GM19324 (cell line): ENCODE results near the gene KEL.

Experiments used
- ATAC-seq: cut with Tn5 transposase; IDR thresholded peaks from one replicate; pipeline ENCODE4 v1.9.1; 2021; ENCODE audit warnings: mild to moderate bottlenecking, moderate library complexity; ENCODE audit not compliant: unreplicated experiment, low FRiP score

Gene KEL

DNA sequence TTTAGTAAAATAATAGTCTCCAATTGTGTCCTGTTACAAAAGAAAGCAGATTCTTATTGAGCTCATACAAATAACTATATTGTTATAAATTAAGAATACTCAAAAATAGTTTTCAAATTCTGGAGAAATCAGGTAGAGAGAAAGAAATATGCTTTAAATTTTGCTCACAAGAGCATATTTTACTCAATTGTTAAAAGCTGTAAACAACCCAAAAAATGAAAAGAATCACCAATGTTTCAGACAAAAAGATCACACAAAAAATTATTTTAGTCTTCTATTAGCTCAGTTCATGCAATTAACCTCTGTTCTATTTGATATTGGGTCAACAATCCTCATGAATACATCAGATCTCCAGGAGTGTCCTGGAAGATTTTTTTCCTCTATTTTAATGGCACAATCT, 58.0 kb downstream of the KEL start:
- no peak for ATAC-seq

DNA sequence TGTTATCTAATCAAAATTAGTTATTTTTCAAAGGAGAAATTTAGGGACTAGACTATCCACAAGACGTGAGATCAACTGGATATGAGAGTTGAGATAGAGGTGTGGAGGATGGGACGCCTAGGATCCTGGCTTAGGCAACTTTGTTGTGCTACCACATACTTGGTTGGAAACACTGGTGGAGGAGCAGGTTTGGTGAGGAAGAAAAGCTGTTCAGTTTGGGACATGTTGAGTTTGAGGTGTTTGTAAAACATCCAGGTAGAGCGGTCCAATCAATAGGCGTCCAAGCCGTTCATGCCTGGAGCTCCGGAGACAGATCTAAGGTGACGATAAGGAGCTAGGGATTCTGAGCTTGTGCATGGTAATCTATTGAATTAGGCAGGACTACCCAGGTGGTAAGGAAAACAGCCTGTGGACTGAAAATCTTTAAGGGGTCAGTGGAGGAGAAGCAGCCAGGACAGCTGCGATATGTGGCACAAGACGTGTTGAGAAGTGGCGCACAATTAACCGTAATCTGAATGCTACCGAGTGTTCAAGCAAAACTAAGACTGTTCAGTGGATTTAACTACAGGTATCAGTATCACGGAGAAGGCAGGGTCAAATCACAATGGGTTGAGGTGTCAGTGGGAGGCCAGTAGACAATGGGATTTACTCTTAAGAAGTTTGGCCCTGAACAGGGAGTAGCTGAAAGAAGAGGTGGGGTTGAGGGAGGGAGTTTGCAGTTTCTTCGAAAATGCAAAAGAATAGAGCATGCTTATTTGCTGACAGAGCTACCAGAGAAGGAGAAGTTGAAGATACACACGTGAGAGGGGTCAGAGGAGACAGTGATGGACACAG, 60.5 kb downstream of the KEL start:
- ATAC-seq = no peak

DNA sequence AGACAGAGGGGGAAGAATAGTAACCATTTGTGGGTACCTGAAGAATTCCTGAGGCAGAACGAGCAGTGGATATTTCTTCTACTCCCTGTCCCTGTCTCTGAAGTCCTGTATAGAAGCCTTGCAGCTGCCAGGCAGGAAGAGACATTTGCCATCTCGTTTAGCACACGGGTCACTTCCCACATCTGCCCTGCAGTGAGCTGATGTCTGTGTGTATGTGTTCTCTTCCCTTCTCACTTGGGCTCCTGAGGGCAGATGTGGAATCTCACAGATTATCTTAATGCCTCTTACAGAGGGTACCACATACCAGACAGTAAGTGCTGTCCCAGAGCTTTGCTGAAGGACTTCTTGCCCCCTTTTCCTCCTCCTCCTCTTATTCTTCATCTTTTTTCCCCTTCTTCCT, 62.5 kb downstream of the KEL start:
- ATAC-seq = no peak

DNA sequence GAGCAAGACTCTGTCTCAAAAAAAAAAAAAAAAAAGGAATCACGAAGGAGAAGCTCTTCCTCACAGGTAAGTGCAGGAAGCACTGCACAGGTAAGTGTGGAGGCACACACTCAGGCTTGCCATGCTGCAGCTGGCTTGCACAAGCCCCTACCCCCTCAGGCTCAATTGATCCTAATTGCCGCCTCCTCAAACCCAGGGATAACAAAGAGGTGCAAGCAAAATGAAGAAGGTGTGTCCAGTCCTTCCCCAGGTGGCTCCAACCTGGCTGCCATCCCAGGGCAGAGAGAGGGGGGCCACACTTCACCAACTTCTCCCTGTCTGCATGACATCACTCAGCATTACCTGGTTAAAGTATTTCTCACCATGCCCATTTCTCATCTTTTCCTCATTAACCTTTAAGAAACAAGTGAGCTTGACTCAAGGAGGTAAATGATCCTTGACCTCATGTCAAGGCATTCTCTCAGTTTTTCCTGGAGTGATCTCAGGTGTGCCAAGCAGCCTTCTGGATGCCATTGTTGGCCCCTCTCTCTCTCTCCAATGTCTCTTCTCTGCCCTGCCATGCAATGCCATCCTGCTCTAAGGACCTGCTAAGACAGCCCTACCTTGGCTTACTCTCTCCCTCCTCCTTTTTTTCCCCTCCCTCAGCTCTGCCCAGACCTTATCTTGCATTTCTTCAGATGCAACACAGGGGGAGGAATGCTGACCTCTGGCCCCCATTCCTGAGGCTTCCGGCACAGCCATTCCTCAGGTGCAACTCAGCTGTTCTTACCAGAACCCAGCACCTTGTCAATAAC, 63.6 kb downstream of the KEL start:
- ATAC-seq = no peak

DNA sequence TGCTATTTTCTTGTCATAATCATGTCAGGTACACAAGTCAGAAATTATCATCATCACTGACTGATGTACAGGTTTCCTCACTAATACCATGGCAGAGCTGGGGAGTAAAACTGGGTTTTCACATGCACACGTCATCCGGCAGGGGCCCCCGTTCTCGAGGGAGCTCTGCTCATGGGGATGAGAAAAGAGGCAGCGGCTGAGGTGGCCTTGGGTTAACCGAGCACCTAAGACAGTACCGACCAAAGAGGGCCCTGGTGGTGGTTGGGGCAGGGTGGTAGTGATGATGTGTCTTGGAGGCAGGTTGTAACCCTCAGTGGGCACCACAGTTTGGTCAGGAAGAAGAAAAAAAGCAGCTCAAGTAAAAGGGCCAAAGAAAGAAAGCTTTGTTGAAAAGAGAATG, 64.5 kb downstream of the KEL start:
- no peak for ATAC-seq

DNA sequence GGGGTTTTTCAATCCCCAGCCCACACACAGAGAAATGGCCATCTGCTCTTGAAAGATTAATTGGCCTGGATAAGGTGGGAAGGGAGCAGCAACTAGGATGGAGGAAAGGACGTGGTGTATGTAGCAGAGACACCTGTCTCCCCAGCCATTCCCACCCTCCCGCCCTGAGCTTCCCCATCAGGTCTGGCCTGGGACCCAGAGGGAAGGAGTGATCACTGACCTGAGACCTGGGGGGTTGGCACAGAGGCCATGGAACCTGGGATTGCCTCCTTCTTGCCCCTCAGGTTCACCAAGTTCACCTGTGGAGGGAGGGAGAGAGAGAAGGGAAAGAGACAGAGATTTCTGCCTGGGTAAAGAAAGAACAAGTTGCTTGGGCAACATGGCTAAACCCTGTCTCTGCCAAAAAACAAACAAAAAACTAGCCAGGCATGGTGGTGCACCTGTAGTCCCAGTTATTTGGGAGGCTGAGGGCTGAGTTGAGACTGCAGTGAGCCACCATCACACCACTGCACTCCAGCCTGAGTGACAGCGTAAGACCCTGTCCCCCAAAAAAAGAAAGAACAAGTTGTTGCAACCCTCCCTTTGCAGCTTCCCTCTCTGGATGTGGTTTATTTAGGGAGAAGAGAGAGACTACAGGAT, 65.3 kb downstream of the KEL start:
- ATAC-seq = no peak

DNA sequence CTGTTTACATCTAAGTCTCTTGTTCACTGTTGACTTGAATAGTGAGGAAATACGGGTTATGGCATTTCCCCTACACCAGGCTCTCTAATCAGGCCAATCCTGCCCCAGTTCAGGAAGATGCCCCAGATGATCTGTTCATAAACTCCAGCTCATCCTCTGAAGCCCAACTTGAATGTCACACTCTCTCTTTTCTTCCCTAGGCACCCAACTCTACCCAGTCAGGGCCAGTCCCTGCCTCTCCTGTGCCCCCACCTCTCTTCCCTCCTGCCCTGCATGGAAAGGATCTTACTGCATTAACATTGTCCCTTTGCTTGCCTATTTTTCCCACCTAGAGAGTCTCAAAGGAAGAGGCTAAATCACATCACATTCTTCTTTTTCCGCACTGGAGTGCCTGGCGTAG, 66.0 kb downstream of the KEL start:
- ATAC-seq = no peak

DNA sequence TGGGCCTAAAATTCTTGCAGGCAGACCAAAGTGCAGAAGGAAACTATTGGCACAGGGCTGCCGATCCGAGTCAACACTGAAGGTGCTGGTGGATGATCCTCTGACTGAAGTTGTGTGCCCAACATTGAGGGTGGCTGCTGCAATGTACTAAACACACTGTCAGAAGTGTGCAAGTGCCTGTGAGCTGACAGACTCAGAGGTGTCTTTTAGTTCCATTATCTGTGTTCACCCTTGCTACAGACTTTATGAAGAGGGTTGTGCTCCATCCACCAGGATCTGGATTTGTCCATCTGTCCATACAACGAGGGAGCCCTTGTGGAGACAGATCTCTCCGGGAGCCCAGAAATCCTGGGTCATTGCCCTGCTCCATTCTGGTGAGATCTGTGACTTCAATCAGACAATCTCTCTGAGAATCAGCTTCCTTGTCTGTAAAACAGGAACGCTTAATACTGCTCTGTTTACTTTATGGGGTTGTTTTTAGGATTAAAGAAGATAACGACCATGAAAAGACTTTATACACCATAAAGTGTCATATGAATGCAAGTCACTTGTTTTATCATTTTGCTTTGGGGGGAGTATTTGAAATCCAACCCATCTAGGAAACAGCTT, 67.1 kb downstream of the KEL start:
- ATAC-seq = no peak

DNA sequence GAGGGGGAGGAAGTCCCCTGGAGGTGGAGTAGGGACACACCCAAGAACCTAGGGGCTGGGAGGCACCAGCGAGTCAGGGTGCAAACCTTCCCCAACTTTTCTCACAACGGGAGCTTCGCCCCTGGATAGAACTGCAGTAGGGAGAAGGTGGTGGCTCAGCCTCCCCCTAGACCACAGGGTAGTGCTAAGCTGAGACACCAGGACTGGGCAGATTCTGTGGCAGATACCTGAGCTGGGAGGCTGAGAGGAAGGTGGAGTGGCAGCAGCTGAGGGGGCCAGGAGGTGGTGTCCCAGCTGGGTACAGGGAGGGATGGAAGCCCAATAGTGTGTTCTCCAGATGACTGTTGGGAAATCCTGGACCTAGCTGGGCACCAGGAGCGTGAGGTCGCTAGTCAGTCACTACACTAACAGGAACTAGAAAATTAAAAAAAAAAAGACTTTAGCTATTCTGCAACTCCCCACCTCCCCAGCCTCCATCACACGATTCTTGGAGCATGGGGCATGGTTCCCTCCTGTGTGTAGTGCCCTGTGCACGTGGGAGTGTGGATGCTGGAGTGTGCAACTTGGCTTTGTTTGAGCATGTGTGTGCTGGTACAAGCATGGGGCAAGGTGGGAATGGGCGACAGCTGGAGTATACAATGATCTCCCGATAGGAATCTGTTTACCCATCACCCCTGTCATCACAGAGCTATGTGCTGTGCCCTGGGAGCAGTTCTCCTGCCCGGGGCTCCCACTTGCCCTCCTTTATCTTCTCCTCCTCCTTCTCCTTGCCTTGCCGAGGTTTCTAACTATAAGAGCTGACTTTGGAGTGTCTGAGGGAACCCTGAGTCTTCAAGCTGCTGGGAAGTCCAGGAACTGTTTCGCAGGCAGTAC, 67.8 kb downstream of the KEL start:
- ATAC-seq = no peak

DNA sequence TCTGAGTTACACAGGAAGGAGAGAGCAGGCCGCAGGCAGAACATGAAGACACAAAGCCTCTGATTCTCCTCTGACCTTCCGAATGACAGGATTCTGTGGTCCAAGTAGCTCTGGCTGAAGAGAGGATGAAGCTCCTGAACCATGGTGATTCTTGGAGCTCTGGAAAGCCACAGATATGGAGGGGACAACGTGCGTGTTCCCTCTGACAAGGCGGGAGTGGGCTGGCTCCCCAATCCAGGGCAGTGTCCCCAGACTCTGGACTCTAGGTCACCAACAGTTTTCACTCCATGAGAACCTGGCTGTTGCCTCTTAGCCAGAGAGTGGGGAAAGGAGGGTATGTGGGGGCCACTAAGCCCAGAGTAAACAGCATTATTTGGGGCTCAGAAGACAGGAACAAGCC, 69.2 kb downstream of the KEL start:
- ATAC-seq = no peak

DNA sequence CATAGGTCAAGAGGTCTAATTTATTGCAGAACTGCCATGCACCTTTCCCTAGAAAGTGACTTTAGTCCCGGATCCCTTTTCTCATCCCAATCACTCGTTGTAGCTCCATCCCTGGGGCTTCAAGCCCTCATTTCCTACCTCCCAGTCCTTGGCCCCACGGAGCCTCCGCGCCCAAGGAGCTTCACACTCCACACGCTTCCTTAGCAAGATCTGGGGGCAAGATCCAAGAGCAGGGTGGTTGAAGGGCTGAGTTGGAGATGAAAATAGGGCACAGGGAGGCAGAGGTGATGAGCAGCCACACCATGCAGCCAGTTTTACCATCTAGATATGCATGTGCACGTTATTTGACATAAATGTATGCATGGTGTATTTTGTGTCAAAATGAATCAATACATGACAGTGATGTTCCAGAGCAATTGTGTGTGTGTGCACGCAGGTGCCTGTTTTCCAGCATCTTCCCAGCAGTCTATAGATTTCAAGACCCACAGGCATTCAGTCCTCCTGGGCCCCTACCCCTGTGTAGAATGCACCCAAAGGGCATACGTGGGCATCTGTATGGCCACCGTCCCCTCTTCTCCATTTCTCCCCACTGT, 70.6 kb downstream of the KEL start:
- ATAC-seq = no peak
